Trophoblast cell (in vitro differentiated cells and primary cell): Measurements from ENCODE around the gene ITGB8.
A peak's percentile ranks its signal among the peaks of the same experiment; 100 is the strongest.

Source experiments
- DNase-seq, 2 donors: peaks; one replicate each; pipeline ENCODE4 v3.0.0-alpha.2; 2016
- H2AFZ ChIP-seq: 2 replicates; pipeline ENCODE4 v1.6.1; 2013; ENCODE audit warnings: low read length, moderate library complexity, mild to moderate bottlenecking; ENCODE audit not compliant: insufficient read depth, poor library complexity
- H2AK5ac ChIP-seq: 2 replicates; pipeline ENCODE4 v1.6.1; 2013; ENCODE audit warnings: mild to moderate bottlenecking, low read length
- H2BK120ac ChIP-seq: 2 replicates; pipeline ENCODE4 v1.6.1; 2013; ENCODE audit warnings: low read length, mild to moderate bottlenecking, moderate library complexity; ENCODE audit not compliant: insufficient read depth, poor library complexity
- H2BK12ac ChIP-seq: 2 replicates; pipeline ENCODE4 v1.6.1; 2013; ENCODE audit warnings: mild to moderate bottlenecking, low read length, moderate library complexity
- H2BK5ac ChIP-seq: 2 replicates; pipeline ENCODE4 v1.6.1; 2013; ENCODE audit warnings: low read length, low read depth, moderate library complexity, mild to moderate bottlenecking; ENCODE audit not compliant: poor library complexity
- H3K14ac ChIP-seq: 2 replicates; pipeline ENCODE4 v1.6.1; 2013; ENCODE audit warnings: mild to moderate bottlenecking, low read length
- H3K18ac ChIP-seq: 2 replicates; pipeline ENCODE4 v1.6.1; 2013; ENCODE audit warnings: mild to moderate bottlenecking, low read length
- H3K23ac ChIP-seq: 2 replicates; pipeline ENCODE4 v1.6.1; 2013; ENCODE audit warnings: low read length
- H3K27ac ChIP-seq: 2 replicates; pipeline ENCODE4 v1.5.1; 2013; ENCODE audit warnings: low read depth, mild to moderate bottlenecking, inconsistent platforms, low read length, moderate library complexity
- H3K27me3 ChIP-seq: 2 replicates; pipeline ENCODE4 v1.6.1; 2013; ENCODE audit warnings: inconsistent platforms, mild to moderate bottlenecking, low read length, moderate library complexity; ENCODE audit not compliant: insufficient read depth
- H3K36me3 ChIP-seq, 2 experiments: 1 replicate in 1 of 2; 2 replicates in 1 of 2; pipeline ENCODE4 v1.6.1; 2013; ENCODE audit warnings: low read length in 2 of 2, mild to moderate bottlenecking in 2 of 2, moderate library complexity in 1 of 2; ENCODE audit not compliant: insufficient read depth in 2 of 2, control insufficient read depth in 1 of 2
- H3K4ac ChIP-seq: 2 replicates; pipeline ENCODE4 v1.6.1; 2013; ENCODE audit warnings: low read depth, mild to moderate bottlenecking, low read length, moderate library complexity
- H3K4me1 ChIP-seq, 2 experiments: 1 replicate in 1 of 2; 2 replicates in 1 of 2; pipeline ENCODE4 v1.6.1; 2013; ENCODE audit warnings: low read length in 2 of 2, mild to moderate bottlenecking in 2 of 2, moderate library complexity in 1 of 2; ENCODE audit not compliant: insufficient read depth in 2 of 2, control insufficient read depth in 1 of 2
- H3K4me2 ChIP-seq: 2 replicates; pipeline ENCODE4 v1.6.1; 2013; ENCODE audit warnings: inconsistent platforms, mild to moderate bottlenecking, low read length, moderate library complexity
- H3K4me3 ChIP-seq: 2 replicates; pipeline ENCODE4 v1.5.1; 2013; ENCODE audit warnings: mild to moderate bottlenecking, low read depth, low read length, inconsistent platforms
- H3K79me1 ChIP-seq: one replicate; pipeline ENCODE4 v1.6.1; 2013; ENCODE audit warnings: low read length
- H3K79me2 ChIP-seq: 2 replicates; pipeline ENCODE4 v1.6.1; 2013; ENCODE audit warnings: low read length, mild to moderate bottlenecking; ENCODE audit not compliant: control insufficient read depth, insufficient read depth, poor library complexity
- H3K9ac ChIP-seq: 2 replicates; pipeline ENCODE4 v1.6.1; 2013; ENCODE audit warnings: mild to moderate bottlenecking, low read length
- H3K9me3 ChIP-seq: 2 replicates; pipeline ENCODE4 v1.6.1; 2013; ENCODE audit warnings: low read depth, mild to moderate bottlenecking, control low read depth, inconsistent platforms, low read length; ENCODE audit not compliant: insufficient read depth
- H4K12ac ChIP-seq: 2 replicates; pipeline ENCODE4 v1.6.1; 2013; ENCODE audit warnings: low read depth, mild to moderate bottlenecking, low read length, moderate library complexity
- H4K8ac ChIP-seq: 2 replicates; pipeline ENCODE4 v1.6.1; 2013; ENCODE audit warnings: low read depth, mild to moderate bottlenecking, low read length, moderate library complexity
- H4K91ac ChIP-seq: one replicate; pipeline ENCODE4 v1.6.1; 2013; ENCODE audit warnings: low read depth, mild to moderate bottlenecking, low read length, moderate library complexity
- WGBS: extraction: QIAGEN DNeasy Blood & Tissue Kit; methylation state at CpG from one replicate; pipeline ENCODE4 v1.1.7; 2013; ENCODE audit warnings: missing lambda C conversion rate; ENCODE audit not compliant: insufficient read length, insufficient coverage; ENCODE audit errors: extremely low coverage; 5-methylcytosine and 5-hydroxymethylcytosine counted together

ITGB8 gene

GRCh38 chr7:20399521-20399920, 68.8 kb downstream of the ITGB8 start:
- Histone ChIP-seq H3K9me3 (no peaks in the 10 kb centered on the region), H4K91ac (no peak overlapping the region), H2BK5ac (no peak overlapping the region), H3K27me3 (no peaks in the 10 kb centered on the region), H3K4me1 (no peaks in the 10 kb centered on the region), H3K14ac (no peak overlapping the region), H3K4ac (no peak overlapping the region), H3K9ac (no peak overlapping the region), H3K79me2 (no peaks in the 10 kb centered on the region), H3K79me1 (no peaks in the 10 kb centered on the region), H2AFZ (no peak overlapping the region), H2BK12ac (no peak overlapping the region), H3K18ac (no peak overlapping the region), H3K36me3 (no peaks in the 10 kb centered on the region), H2BK120ac (no peak overlapping the region), H4K8ac (no peak overlapping the region), H3K23ac (no peak overlapping the region), H2AK5ac (no peak overlapping the region), H3K4me3 (no peak overlapping the region), H4K12ac (no peak overlapping the region), H3K27ac (no peak overlapping the region), H3K4me2 (no peak overlapping the region)
- no peak for DNase-seq
- no CpG with 5 or more reads among the region's 2 CpGs for WGBS

DNA sequence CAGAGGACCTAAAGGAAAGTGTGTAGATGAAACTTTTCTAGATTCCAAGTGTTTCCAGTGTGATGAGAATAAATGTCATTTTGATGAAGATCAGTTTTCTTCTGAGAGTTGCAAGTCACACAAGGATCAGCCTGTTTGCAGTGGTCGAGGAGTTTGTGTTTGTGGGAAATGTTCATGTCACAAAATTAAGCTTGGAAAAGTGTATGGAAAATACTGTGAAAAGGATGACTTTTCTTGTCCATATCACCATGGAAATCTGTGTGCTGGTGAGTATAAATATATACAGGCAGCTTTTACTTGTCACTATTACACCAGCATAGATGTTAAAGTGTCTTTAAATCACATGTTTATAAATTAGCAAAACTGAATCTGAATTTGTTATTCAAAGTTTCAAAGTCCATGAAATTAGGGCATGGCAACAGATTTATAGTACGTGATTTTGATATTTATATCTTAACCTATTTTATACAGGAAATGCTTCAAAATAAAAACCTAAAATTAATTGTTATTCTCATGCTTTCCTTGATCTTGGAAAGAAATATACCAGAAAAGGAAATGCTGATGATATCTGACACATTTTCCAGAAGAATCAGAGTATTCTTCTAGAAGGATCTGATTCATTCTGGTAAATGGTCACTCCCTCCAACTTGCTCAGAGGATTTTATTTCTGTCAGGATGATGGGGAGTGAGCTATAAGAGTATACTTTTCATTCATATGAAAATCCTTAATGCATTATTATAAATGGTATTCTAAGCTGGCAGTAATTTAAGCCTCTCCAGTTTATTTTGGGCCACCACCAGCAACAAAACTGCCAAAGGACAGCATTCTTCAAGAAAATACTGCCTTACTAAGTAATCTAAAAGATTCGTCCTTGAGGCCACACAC, 71.4 kb downstream of the ITGB8 start:
- H3K27me3 ChIP-seq = no peaks in the 10 kb centered on the region
- H3K79me2 ChIP-seq = no peaks in the 10 kb centered on the region
- DNase-seq = no peak
- H2AK5ac ChIP-seq = no peak overlapping the region
- no peak overlapping the region for H3K9ac ChIP-seq
- no peak overlapping the region for H4K12ac ChIP-seq
- no peaks in the 10 kb centered on the region for H3K36me3 ChIP-seq
- no peak overlapping the region for H3K27ac ChIP-seq
- H4K91ac ChIP-seq = no peak overlapping the region
- H2AFZ ChIP-seq = no peak overlapping the region
- H3K18ac ChIP-seq = no peak overlapping the region
- no peak overlapping the region for H3K4me2 ChIP-seq
- no peak overlapping the region for H3K4ac ChIP-seq
- H2BK120ac ChIP-seq = no peak overlapping the region
- no peak overlapping the region for H4K8ac ChIP-seq
- no peak overlapping the region for H2BK12ac ChIP-seq
- no peaks in the 10 kb centered on the region for H3K9me3 ChIP-seq
- no peak overlapping the region for H3K23ac ChIP-seq
- H3K79me1 ChIP-seq = no peaks in the 10 kb centered on the region
- H3K4me3 ChIP-seq = no peak overlapping the region
- H3K14ac ChIP-seq = no peak overlapping the region
- H2BK5ac ChIP-seq = no peak overlapping the region
- no CpG with 5 or more reads among the region's 3 CpGs for WGBS
- no peaks in the 10 kb centered on the region for H3K4me1 ChIP-seq

- H2BK12ac ChIP-seq = no peak overlapping the region
- no peak overlapping the region for H2AFZ ChIP-seq
- H4K12ac ChIP-seq = no peak overlapping the region
- no peak overlapping the region for H3K23ac ChIP-seq
- H3K27me3 ChIP-seq = no peaks in the 10 kb centered on the region
- H2BK5ac ChIP-seq = no peak overlapping the region
- H3K4me2 ChIP-seq = no peak overlapping the region
- WGBS = no CpG with 5 or more reads among the region's 4 CpGs
- no peaks in the 10 kb centered on the region for H3K9me3 ChIP-seq
- no peak overlapping the region for H2AK5ac ChIP-seq
- H3K27ac ChIP-seq = no peak overlapping the region
- no peak overlapping the region for H4K91ac ChIP-seq
- H3K79me2 ChIP-seq = no peaks in the 10 kb centered on the region
- no peak overlapping the region for H3K14ac ChIP-seq
- H3K9ac ChIP-seq = no peak overlapping the region
- no peak overlapping the region for H2BK120ac ChIP-seq
- no peak overlapping the region for H3K4ac ChIP-seq
- no peaks in the 10 kb centered on the region for H3K79me1 ChIP-seq
- no peak overlapping the region for H3K18ac ChIP-seq
- H3K4me1 ChIP-seq = peaks cover 0 to under 1% of the 10 kb centered on the region in 2 experiments
- no peaks in the 10 kb centered on the region for H3K36me3 ChIP-seq
- H3K4me3 ChIP-seq = no peak overlapping the region
- H4K8ac ChIP-seq = no peak overlapping the region
- DNase-seq = no peak
Observed at GRCh38 chr7:20402747-20403230, 72.1 kb downstream of the ITGB8 start.

DNA sequence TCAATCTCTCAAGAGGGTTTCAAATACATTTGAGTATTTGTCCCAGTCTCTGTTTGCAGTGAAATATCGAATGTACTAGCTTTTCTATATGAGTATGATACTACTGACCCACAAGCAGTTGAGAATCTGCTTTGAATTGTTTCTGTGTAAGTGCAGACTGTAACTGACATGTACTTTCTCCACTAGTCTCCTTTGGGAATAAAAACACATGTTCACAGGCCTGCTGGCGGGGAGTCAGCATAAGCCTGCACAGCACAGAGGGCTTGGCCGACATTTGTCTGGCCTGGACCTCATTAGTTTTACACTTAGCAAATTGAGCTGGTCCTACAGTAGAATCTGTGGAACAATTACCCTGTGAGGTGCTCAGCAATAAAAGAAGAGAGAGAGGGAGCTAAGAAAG, 72.6 kb downstream of the ITGB8 start:
- peak overlapping the region; percentile 48 for H3K9ac ChIP-seq
- no peaks in the 10 kb centered on the region for H3K27me3 ChIP-seq
- H2BK120ac ChIP-seq = no peak overlapping the region
- no peak overlapping the region for H3K4ac ChIP-seq
- H3K79me1 ChIP-seq = no peaks in the 10 kb centered on the region
- H3K14ac ChIP-seq = no peak overlapping the region
- no peak overlapping the region for H3K18ac ChIP-seq
- H4K91ac ChIP-seq = no peak overlapping the region
- H4K8ac ChIP-seq = no peak overlapping the region
- WGBS = no CpG with 5 or more reads among the region's 3 CpGs
- H3K4me2 ChIP-seq = no peak overlapping the region
- H3K79me2 ChIP-seq = no peaks in the 10 kb centered on the region
- no peak overlapping the region for H3K27ac ChIP-seq
- no peak overlapping the region for H4K12ac ChIP-seq
- no peak overlapping the region for H2AFZ ChIP-seq
- DNase-seq = no peak
- H2BK12ac ChIP-seq = no peak overlapping the region
- no peaks in the 10 kb centered on the region for H3K36me3 ChIP-seq
- no peak overlapping the region for H3K23ac ChIP-seq
- no peaks in the 10 kb centered on the region for H3K9me3 ChIP-seq
- peaks cover 0 to 4% of the 10 kb centered on the region in 2 experiments for H3K4me1 ChIP-seq
- no peak overlapping the region for H2AK5ac ChIP-seq
- no peak overlapping the region for H2BK5ac ChIP-seq
- no peak overlapping the region for H3K4me3 ChIP-seq
